HEK293 (cell line): Measurements from ENCODE around the gene FIBCD1.

ENCODE experiments used
- BCL11A ChIP-seq: fragments of 450-650 bp; formaldehyde crosslinking; IDR thresholded peaks from 2 replicates; pipeline ENCODE4 v1.5.1; 2016; ENCODE audit warnings: low read depth, missing biosample characterization, missing genetic modification characterization
- ZNF544 ChIP-seq: fragments of 450-650 bp; formaldehyde crosslinking; IDR thresholded peaks from 2 replicates; pipeline ENCODE4 v1.5.0; 2017; ENCODE audit warnings: missing biosample characterization, missing genetic modification characterization

DNA sequence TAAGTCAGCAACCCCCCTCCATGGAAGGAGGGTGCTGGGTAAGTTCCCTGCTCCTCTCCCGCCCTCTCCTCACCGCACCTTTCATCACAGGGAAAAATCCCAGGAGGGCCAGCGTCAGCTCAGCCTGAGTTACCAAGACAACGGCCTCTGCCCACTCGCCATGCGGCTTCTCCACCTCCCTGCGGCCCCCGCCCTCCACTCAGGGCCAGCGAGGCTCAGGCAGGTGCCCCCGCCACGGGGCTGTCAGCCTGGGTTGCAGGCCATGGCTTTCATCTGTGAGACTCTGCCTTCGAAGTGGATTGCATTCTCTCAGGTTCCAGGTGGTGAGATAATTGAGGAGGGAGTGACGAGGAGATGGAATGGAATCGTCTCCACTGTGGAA lies 42.7 kb upstream of the FIBCD1 start:
- no peak for TF ChIP-seq ZNF544 (tag by site-specific recombination)
- TF ChIP-seq BCL11A (tag by site-specific recombination): no peak
